Measurements from ENCODE around the gene APMAP.

- TF ChIP-seq, protein P1, sequence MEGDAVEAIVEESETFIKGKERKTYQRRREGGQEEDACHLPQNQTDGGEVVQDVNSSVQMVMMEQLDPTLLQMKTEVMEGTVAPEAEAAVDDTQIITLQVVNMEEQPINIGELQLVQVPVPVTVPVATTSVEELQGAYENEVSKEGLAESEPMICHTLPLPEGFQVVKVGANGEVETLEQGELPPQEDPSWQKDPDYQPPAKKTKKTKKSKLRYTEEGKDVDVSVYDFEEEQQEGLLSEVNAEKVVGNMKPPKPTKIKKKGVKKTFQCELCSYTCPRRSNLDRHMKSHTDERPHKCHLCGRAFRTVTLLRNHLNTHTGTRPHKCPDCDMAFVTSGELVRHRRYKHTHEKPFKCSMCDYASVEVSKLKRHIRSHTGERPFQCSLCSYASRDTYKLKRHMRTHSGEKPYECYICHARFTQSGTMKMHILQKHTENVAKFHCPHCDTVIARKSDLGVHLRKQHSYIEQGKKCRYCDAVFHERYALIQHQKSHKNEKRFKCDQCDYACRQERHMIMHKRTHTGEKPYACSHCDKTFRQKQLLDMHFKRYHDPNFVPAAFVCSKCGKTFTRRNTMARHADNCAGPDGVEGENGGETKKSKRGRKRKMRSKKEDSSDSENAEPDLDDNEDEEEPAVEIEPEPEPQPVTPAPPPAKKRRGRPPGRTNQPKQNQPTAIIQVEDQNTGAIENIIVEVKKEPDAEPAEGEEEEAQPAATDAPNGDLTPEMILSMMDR (IDR thresholded peaks at IDR 0.05 in 8 of 11, conservative IDR thresholded peaks at IDR 0.05 in 3 of 11) = no peak
- TF ChIP-seq POLR2AphosphoS5 (IDR thresholded peaks at IDR 0.05) (peak in 1 of 3 donors; percentile 39), POLR2A (IDR thresholded peaks at IDR 0.05) (no peak)
Observed at GRCh38 chr20:24955045-24955444, 37.5 kb downstream of the APMAP start.
